GM21526 (cell line): Measurements from ENCODE around the gene SDHAF4.
"Not testable (repeated sequence)": the region's sequence is repeated elsewhere in the genome, so short reads cannot be mapped to it uniquely, and the experiment has no call there.

Source experiments
- ATAC-seq: cut with Tn5 transposase; IDR thresholded peaks from one replicate; pipeline ENCODE4 v1.9.1; 2021; ENCODE audit warnings: moderate library complexity; ENCODE audit not compliant: unreplicated experiment, low FRiP score

The SDHAF4 gene

GRCh38 chr6:70566751-70567382, at the start of gene SDHAF4:
Gene SDHAF4 (plus strand): TSS chr6:70566930. CDS start chr6:70566941, 11 bp downstream.
- ATAC-seq: peak; percentile 99

GRCh38 chr6:70518723-70519122, 48.0 kb upstream of the SDHAF4 start:
- ATAC-seq: no peak

GRCh38 chr6:70520575-70520974, 46.2 kb upstream of the SDHAF4 start:
- ATAC-seq: no peak

- ATAC-seq: no peak
Measured at GRCh38 chr6:70524721-70525286, 41.9 kb upstream of the SDHAF4 start.

GRCh38 chr6:70527071-70527737, 39.5 kb upstream of the SDHAF4 start:
- ATAC-seq: no peak

GRCh38 chr6:70530023-70530422, 36.7 kb upstream of the SDHAF4 start:
- ATAC-seq: no peak

- no peak for ATAC-seq
Measured at GRCh38 chr6:70531133-70531532, 35.6 kb upstream of the SDHAF4 start.

- ATAC-seq: no peak
Measured at GRCh38 chr6:70537266-70537665, 29.5 kb upstream of the SDHAF4 start.

- ATAC-seq: peak; percentile 80
Measured at GRCh38 chr6:70538376-70538775, 28.4 kb upstream of the SDHAF4 start.

GRCh38 chr6:70547313-70547712, 19.4 kb upstream of the SDHAF4 start:
- ATAC-seq: no peak

GRCh38 chr6:70547905-70548304, 18.8 kb upstream of the SDHAF4 start:
- no peak for ATAC-seq

- ATAC-seq: no peak
Measured at GRCh38 chr6:70549327-70549726, 17.4 kb upstream of the SDHAF4 start.

GRCh38 chr6:70551566-70551965, 15.2 kb upstream of the SDHAF4 start:
- no peak for ATAC-seq

- ATAC-seq: not testable (repeated sequence)
Measured at GRCh38 chr6:70552286-70552940, 14.3 kb upstream of the SDHAF4 start.

- ATAC-seq: no peak
Measured at GRCh38 chr6:70552974-70553373, 13.8 kb upstream of the SDHAF4 start.

GRCh38 chr6:70557998-70558397, 8.7 kb upstream of the SDHAF4 start:
- no peak for ATAC-seq

- not testable (repeated sequence) for ATAC-seq
Measured at GRCh38 chr6:70562401-70562800, 4.3 kb upstream of the SDHAF4 start.

- no peak for ATAC-seq
Measured at GRCh38 chr6:70563530-70563929, 3.2 kb upstream of the SDHAF4 start.

- ATAC-seq: no peak
Measured at GRCh38 chr6:70574643-70575042, 7.9 kb downstream of the SDHAF4 start.

GRCh38 chr6:70575899-70576495, 9.3 kb downstream of the SDHAF4 start:
- ATAC-seq: no peak

- ATAC-seq: peak; percentile 97
Measured at GRCh38 chr6:70586114-70586513, 19.4 kb downstream of the SDHAF4 start.
